NCI-H1930 (cell line): ENCODE measurements around the gene WDR13.
"Not testable (repeated sequence)": the region's sequence is repeated elsewhere in the genome, so short reads cannot be mapped to it uniquely, and the experiment has no call there.

Experiments used
- DNase-seq, 2 experiments: peaks; one replicate each; lab custom pipeline; 2025; lab: John Stamatoyannopoulos, UW

Gene WDR13

GRCh38 chrX:48597353-48598264, at the start of gene WDR13:
TSS of gene WDR13 (plus strand) at chrX:48597492. CDS start at chrX:48597997, 505 bp downstream.
- peak; percentile 86 to 88 for DNase-seq

GRCh38 chrX:48548871-48549270, 48.4 kb upstream of the WDR13 start:
- DNase-seq: no peak

GRCh38 chrX:48555731-48556325, 41.5 kb upstream of the WDR13 start:
- DNase-seq: not testable (repeated sequence)

- DNase-seq: no peak
Observed at GRCh38 chrX:48558271-48558670, 39.0 kb upstream of the WDR13 start.

GRCh38 chrX:48559636-48560035, 37.7 kb upstream of the WDR13 start:
- no peak for DNase-seq

- no peak for DNase-seq
Observed at GRCh38 chrX:48560056-48560455, 37.2 kb upstream of the WDR13 start.

GRCh38 chrX:48560681-48561080, 36.6 kb upstream of the WDR13 start:
- no peak for DNase-seq

GRCh38 chrX:48569958-48570357, 27.3 kb upstream of the WDR13 start:
- no peak for DNase-seq

- DNase-seq: peak; percentile 32 to 33
Observed at GRCh38 chrX:48573690-48574269, 23.5 kb upstream of the WDR13 start.

GRCh38 chrX:48574270-48575266, 22.7 kb upstream of the WDR13 start, which contains the start of gene RBM3:
TSS of gene RBM3 (plus strand) at chrX:48574484. CDS start at chrX:48575181, 697 bp downstream.
- peak; percentile 79 to 89 for DNase-seq

- DNase-seq: no peak
Observed at GRCh38 chrX:48575642-48576041, 21.6 kb upstream of the WDR13 start.

GRCh38 chrX:48576108-48576507, 21.2 kb upstream of the WDR13 start:
- no peak for DNase-seq

- no peak for DNase-seq
Observed at GRCh38 chrX:48578661-48579128, 18.6 kb upstream of the WDR13 start.

GRCh38 chrX:48579259-48579658, 18.0 kb upstream of the WDR13 start:
- DNase-seq: no peak

- no peak for DNase-seq
Observed at GRCh38 chrX:48580662-48581061, 16.6 kb upstream of the WDR13 start.

GRCh38 chrX:48584698-48585097, 12.6 kb upstream of the WDR13 start:
- DNase-seq: no peak

- no peak for DNase-seq
Observed at GRCh38 chrX:48589482-48590162, 7.7 kb upstream of the WDR13 start.

GRCh38 chrX:48590203-48591103, 6.8 kb upstream of the WDR13 start:
- DNase-seq: no peak

GRCh38 chrX:48591255-48591791, 6.0 kb upstream of the WDR13 start:
- no peak for DNase-seq

- DNase-seq: no peak
Observed at GRCh38 chrX:48592971-48593370, 4.3 kb upstream of the WDR13 start.
